Limb (tissue), 2 donors: ENCODE results near the gene HDAC4.

Experiments
- DNase-seq, 2 donors: peaks; one replicate each; pipeline ENCODE4 v3.0.0-alpha.2; 2016; ENCODE audit errors: extremely low spot score in 2 of 2

The HDAC4 gene

GRCh38 chr2:239005586-239005985 is 395.2 kb downstream of the HDAC4 start:
- no peak for DNase-seq

GRCh38 chr2:239004274-239005015 is 396.4 kb downstream of the HDAC4 start:
- no peak for DNase-seq

- no peak for DNase-seq
These were observed 397.1 kb downstream of the HDAC4 start for GRCh38 chr2:239003624-239004273.

GRCh38 chr2:239002954-239003623 is 397.7 kb downstream of the HDAC4 start:
- DNase-seq = peak; percentile 49 to 64

- DNase-seq = no peak
These were observed 398.2 kb downstream of the HDAC4 start for GRCh38 chr2:239002591-239002953.

GRCh38 chr2:239001794-239002193 is 399.0 kb downstream of the HDAC4 start:
- DNase-seq = no peak

- DNase-seq = no peak
These were observed 400.2 kb downstream of the HDAC4 start for GRCh38 chr2:239000500-239001073.

GRCh38 chr2:239000089-239000488 is 400.7 kb downstream of the HDAC4 start:
- no peak for DNase-seq

GRCh38 chr2:238999291-238999741 is 401.5 kb downstream of the HDAC4 start:
- DNase-seq = no peak

- no peak for DNase-seq
These were observed 402.0 kb downstream of the HDAC4 start for GRCh38 chr2:238998801-238999200.
